CD14-positive monocyte (primary cell): ENCODE results near the gene NDUFS5. TPM values are rescaled to one million over a fixed set of nuclear protein-coding genes. Genes with fewer than 3 reads are reported as not detected.
"Not testable (repeated sequence)": the region's sequence is repeated elsewhere in the genome, so short reads cannot be mapped to it uniquely, and the experiment has no call there.

Source experiments
- DNase-seq, 3 donors: peaks; one replicate each; pipeline ENCODE4 v3.0.0-alpha.2; 2011 to 2022
- H2AFZ ChIP-seq: 2 replicates; pipeline ENCODE4 v1.6.0; 2012; ENCODE audit warnings: mild to moderate bottlenecking, low read depth, low read length, inconsistent platforms; ENCODE audit not compliant: insufficient read depth, poor library complexity, severe bottlenecking
- H3K27ac ChIP-seq, 2 donors: 1 replicate in 1 of 2; 2 replicates in 1 of 2; pipeline ENCODE4 v1.5.1; 2012 to 2013; ENCODE audit warnings: low read length in 2 of 2, control low read depth in 1 of 2, inconsistent platforms in 1 of 2, low read depth in 1 of 2, mild to moderate bottlenecking in 1 of 2
- H3K27me3 ChIP-seq, 2 donors: one replicate each; pipeline versions ENCODE4 v1.6.0 to v1.6.1; 2011 to 2013; ENCODE audit warnings: low read length in 2 of 2; ENCODE audit not compliant: control insufficient read depth in 2 of 2, insufficient read depth in 2 of 2
- H3K36me3 ChIP-seq, 2 donors: replicated peaks in 1 of 2; 1 replicate in 1 of 2; 2 replicates in 1 of 2; pipeline versions ENCODE4 v1.5.1 to v1.6.1; 2012 to 2013; ENCODE audit warnings: low read length in 2 of 2, control low read depth in 1 of 2, inconsistent platforms in 1 of 2, mild to moderate bottlenecking in 1 of 2; ENCODE audit not compliant: insufficient read depth in 2 of 2, control insufficient read depth in 1 of 2
- H3K4me1 ChIP-seq, 2 donors: 1 replicate in 1 of 2; 2 replicates in 1 of 2; pipeline versions ENCODE4 v1.5.1 to v1.6.1; 2012 to 2013; ENCODE audit warnings: low read length in 2 of 2, control low read depth in 1 of 2, inconsistent platforms in 1 of 2, mild to moderate bottlenecking in 1 of 2, moderate library complexity in 1 of 2; ENCODE audit not compliant: insufficient read depth in 2 of 2, control insufficient read depth in 1 of 2
- H3K4me2 ChIP-seq: replicated peaks from 2 replicates; pipeline ENCODE3; 2012; ENCODE audit warnings: low read length, moderate library complexity, mild to moderate bottlenecking; ENCODE audit not compliant: poor library complexity, severe bottlenecking; ENCODE audit errors: extremely low read depth
- H3K4me3 ChIP-seq, 3 experiments: fragments of 200-600 bp in 1 of 3; sonication (generic) in 1 of 3; replicated peaks in 1 of 3; 1 replicate in 2 of 3; 2 replicates in 1 of 3; pipeline ENCODE4 v1.5.1; 2011 to 2013; ENCODE audit warnings: low read length in 3 of 3, mild to moderate bottlenecking in 3 of 3, control low read depth in 2 of 3, low read depth in 2 of 3, inconsistent platforms in 1 of 3, moderate library complexity in 1 of 3
- H3K79me2 ChIP-seq: 2 replicates; pipeline ENCODE4 v1.6.0; 2012; ENCODE audit warnings: mild to moderate bottlenecking, control low read depth, inconsistent platforms, low read length, moderate library complexity; ENCODE audit not compliant: insufficient read depth
- H3K9ac ChIP-seq: 2 replicates; pipeline ENCODE4 v1.6.0; 2017; ENCODE audit warnings: low read length, mild to moderate bottlenecking; ENCODE audit not compliant: insufficient read depth, poor library complexity, severe bottlenecking
- H3K9me3 ChIP-seq, 2 donors: replicated peaks in 1 of 2; 1 replicate in 1 of 2; 2 replicates in 1 of 2; pipeline versions ENCODE4 v1.5.1 to v1.6.1; 2012 to 2013; ENCODE audit warnings: low read length in 2 of 2, control low read depth in 1 of 2; ENCODE audit not compliant: control insufficient read depth in 1 of 2, insufficient read depth in 1 of 2
- H4K20me1 ChIP-seq: 2 replicates; pipeline ENCODE4 v1.6.0; 2012; ENCODE audit warnings: mild to moderate bottlenecking, low read length, control low read depth, moderate library complexity; ENCODE audit not compliant: insufficient read depth
- H3K27ac Mint-ChIP-seq, 7 donors: one replicate each; pipeline ENCODE4 v1.8.0; 2020; ENCODE audit warnings: mild to moderate bottlenecking in 7 of 7, mixed read lengths in 7 of 7, moderate library complexity in 6 of 7, inconsistent platforms in 2 of 7
- H3K27me3 Mint-ChIP-seq, 3 donors: one replicate each; pipeline ENCODE4 v1.8.0; 2021 to 2022; ENCODE audit warnings: low read depth in 3 of 3, mild to moderate bottlenecking in 3 of 3, mixed read lengths in 3 of 3, moderate library complexity in 3 of 3, inconsistent platforms in 1 of 3
- H3K36me3 Mint-ChIP-seq, 2 donors: one replicate each; pipeline ENCODE4 v1.8.0; 2020; ENCODE audit warnings: mixed read lengths in 2 of 2, inconsistent platforms in 1 of 2, mild to moderate bottlenecking in 1 of 2
- H3K4me1 Mint-ChIP-seq: one replicate; pipeline ENCODE4 v1.8.0; 2020; ENCODE audit warnings: mild to moderate bottlenecking, mixed read lengths
- H3K4me3 Mint-ChIP-seq, 2 donors: one replicate each; pipeline ENCODE4 v1.8.0; 2020; ENCODE audit warnings: mild to moderate bottlenecking in 2 of 2, mixed read lengths in 2 of 2, moderate library complexity in 1 of 2
- H3K9me3 Mint-ChIP-seq, 7 donors: one replicate each; pipeline ENCODE4 v1.8.0; 2020 to 2022; ENCODE audit warnings: mixed read lengths in 7 of 7, mild to moderate bottlenecking in 6 of 7, moderate library complexity in 6 of 7, inconsistent platforms in 2 of 7
- CTCF ChIP-seq: fragments of 200-600 bp; IDR thresholded peaks from one replicate; pipeline ENCODE4 v1.8.0; 2022; ENCODE audit warnings: antibody characterized with exemption, mild to moderate bottlenecking
- WGBS: methylation state at CpG from one replicate; pipeline ENCODE4 v1.1.5; 2013; ENCODE audit warnings: missing lambda C conversion rate; ENCODE audit not compliant: insufficient coverage; 5-methylcytosine and 5-hydroxymethylcytosine counted together
- intact Hi-C, 2 donors: fragments of 100-400 bp; cut with micrococcal nuclease; formaldehyde crosslinking; loops; one replicate each; pipeline versions ENCODE4 v1.15.0 to v1.15.1; 2023
- polyA plus RNA-seq, 3 donors: library from polyadenylated mRNA; depleted of rRNA in 1 of 3; unstranded in 2 of 3; stranded (reverse) in 1 of 3; fragments of 300-500 nt in 2 of 3; fragments of >200 nt in 1 of 3; fragmentation: Illumina TruSeq in 2 of 3; gene quantifications; 1 replicate in 2 of 3; 2 replicates in 1 of 3; pipeline ENCODE4 v1.2.3, GENCODE V29; 2012 to 2021

Gene NDUFS5
- polyA plus RNA-seq, 3 donors: 119 to 463 (median 393) TPM

- no peak overlapping the region for H3K9ac ChIP-seq
- TF ChIP-seq CTCF: no peak
- H3K79me2 ChIP-seq: no peaks in the 10 kb centered on the region
- intact Hi-C loops: no loop called here
- no peak overlapping the region for H3K4me2 ChIP-seq
- Mint-ChIP-seq H3K4me3 (no peak overlapping the region), H3K36me3 (peaks cover 61 to 86% of the 10 kb centered on the region in 2 donors), H3K4me1 (peaks cover 5% of the 10 kb centered on the region), H3K9me3 (peaks cover 0 to 2% (median 0%) of the 10 kb centered on the region in 7 donors), H3K27ac (peak overlapping the region in 2 of 7 donors; percentile 6 to 51), H3K27me3 (no peaks in the 10 kb centered on the region)
- WGBS: no CpG with 5 or more reads among the region's 2 CpGs
- no peak overlapping the region for H2AFZ ChIP-seq
- no peak for DNase-seq
- H3K9me3 ChIP-seq: no peaks in the 10 kb centered on the region
- no peaks in the 10 kb centered on the region for H3K4me1 ChIP-seq
- H3K4me3 ChIP-seq: no peak overlapping the region
- H4K20me1 ChIP-seq: peaks cover 25% of the 10 kb centered on the region
- H3K36me3 ChIP-seq: peaks cover 80 to 97% of the 10 kb centered on the region in 2 donors
- no peaks in the 10 kb centered on the region for H3K27me3 ChIP-seq
- H3K27ac ChIP-seq: no peak overlapping the region
Observed at GRCh38 chr1:39006287-39006686, 19.9 kb upstream of the NDUFS5 start.

GRCh38 chr1:39006726-39007645 is 19.2 kb upstream of the NDUFS5 start:
- Mint-ChIP-seq H3K4me1 (peaks cover 5% of the 10 kb centered on the region), H3K27ac (peak overlapping the region in 3 of 7 donors; percentile 6 to 45 (median 10)), H3K9me3 (peaks cover 0 to 2% (median 0%) of the 10 kb centered on the region in 7 donors), H3K27me3 (no peaks in the 10 kb centered on the region), H3K4me3 (no peak overlapping the region), H3K36me3 (peaks cover 60 to 86% of the 10 kb centered on the region in 2 donors)
- no peak overlapping the region for H3K4me3 ChIP-seq
- intact Hi-C loops: no loop called here
- H3K79me2 ChIP-seq: no peaks in the 10 kb centered on the region
- WGBS: 96% methylated on average over 7 of the region's 13 CpGs
- H3K4me1 ChIP-seq: no peaks in the 10 kb centered on the region
- peaks cover 77 to 97% of the 10 kb centered on the region in 2 donors for H3K36me3 ChIP-seq
- no peaks in the 10 kb centered on the region for H3K27me3 ChIP-seq
- DNase-seq: no peak
- no peak for TF ChIP-seq CTCF
- H3K9me3 ChIP-seq: no peaks in the 10 kb centered on the region
- H3K27ac ChIP-seq: no peak overlapping the region
- H3K9ac ChIP-seq: no peak overlapping the region
- no peak overlapping the region for H3K4me2 ChIP-seq
- peaks cover 18% of the 10 kb centered on the region for H4K20me1 ChIP-seq
- H2AFZ ChIP-seq: no peak overlapping the region

GRCh38 chr1:39014956-39015355 is 11.2 kb upstream of the NDUFS5 start:
- H3K4me3 ChIP-seq, H3K27ac ChIP-seq, intact Hi-C loops, DNase-seq, H3K27me3 Mint-ChIP-seq, H3K27me3 ChIP-seq, H3K27ac Mint-ChIP-seq, H3K9ac ChIP-seq, H2AFZ ChIP-seq, H3K9me3 ChIP-seq, H3K4me1 ChIP-seq, H4K20me1 ChIP-seq, H3K4me1 Mint-ChIP-seq, H3K9me3 Mint-ChIP-seq, H3K4me3 Mint-ChIP-seq, H3K4me2 ChIP-seq, H3K79me2 ChIP-seq: not testable (repeated sequence)
- H3K36me3 ChIP-seq: peaks cover 14 to 20% of the 10 kb centered on the region in 2 donors
- H3K36me3 Mint-ChIP-seq: peaks cover 25 to 35% of the 10 kb centered on the region in 2 donors
- 92% methylated on average over 7 of the region's 8 CpGs for WGBS
